GM08714 (cell line): Measurements from ENCODE around the gene RHBDF1.

ENCODE experiments used
- H3K4me3 ChIP-seq: fragments of 200-500 bp; sonication (Bioruptor generic); 2 replicates; pipeline ENCODE4 v1.5.1; 2014; ENCODE audit warnings: mild to moderate bottlenecking, low read length, inconsistent platforms
- ZNF274 ChIP-seq: IDR thresholded peaks from 2 replicates; pipeline ENCODE4 v1.6.1; 2012; ENCODE audit warnings: mild to moderate bottlenecking, low read depth, low read length

RHBDF1 gene

GRCh38 chr16:62968-63391 is 9.5 kb downstream of the RHBDF1 start:
- TF ChIP-seq ZNF274: no peak
- no peak overlapping the region for H3K4me3 ChIP-seq

- no peak for TF ChIP-seq ZNF274
- no peak overlapping the region for H3K4me3 ChIP-seq
Observed at GRCh38 chr16:62283-62967, 10.0 kb downstream of the RHBDF1 start.

GRCh38 chr16:61879-62281 is 10.6 kb downstream of the RHBDF1 start:
- no peak overlapping the region for H3K4me3 ChIP-seq
- TF ChIP-seq ZNF274: no peak

GRCh38 chr16:60929-61878 is 11.2 kb downstream of the RHBDF1 start:
- no peak for TF ChIP-seq ZNF274
- H3K4me3 ChIP-seq: no peak overlapping the region

GRCh38 chr16:60166-60565 is 12.3 kb downstream of the RHBDF1 start:
- no peak for TF ChIP-seq ZNF274
- H3K4me3 ChIP-seq: no peak overlapping the region

- H3K4me3 ChIP-seq: no peak overlapping the region
- TF ChIP-seq ZNF274: no peak
Observed at GRCh38 chr16:59440-60059, 12.9 kb downstream of the RHBDF1 start.

GRCh38 chr16:58491-59439 is 13.7 kb downstream of the RHBDF1 start:
- no peak overlapping the region for H3K4me3 ChIP-seq

GRCh38 chr16:57711-58110 is 14.7 kb downstream of the RHBDF1 start:
- no peak for TF ChIP-seq ZNF274
- no peak overlapping the region for H3K4me3 ChIP-seq

More at GRCh38 chr16:58491-59439, 13.7 kb downstream of the RHBDF1 start:
- no peak for TF ChIP-seq ZNF274

GRCh38 chr16:56231-56927 is 16.1 kb downstream of the RHBDF1 start:
- H3K4me3 ChIP-seq: no peak overlapping the region
- TF ChIP-seq ZNF274: no peak

- no peak for TF ChIP-seq ZNF274
- H3K4me3 ChIP-seq: no peak overlapping the region
Observed at GRCh38 chr16:55571-56136, 16.8 kb downstream of the RHBDF1 start.

- TF ChIP-seq ZNF274: no peak
- peak overlapping the region; percentile 84 for H3K4me3 ChIP-seq
Observed at GRCh38 chr16:54237-54581, 18.2 kb downstream of the RHBDF1 start.

- H3K4me3 ChIP-seq: peak within 1 kb of the TSS; percentile 84
- no peak for TF ChIP-seq ZNF274
Observed at GRCh38 chr16:53346-54236, 18.8 kb downstream of the RHBDF1 start, which contains the start of the genes POLR3K and SNRNP25. Gene POLR3K (minus strand): TSS chr16:53608. CDS start chr16:53586, 22 bp downstream. Gene SNRNP25 (plus strand): TSS chr16:53828. CDS start chr16:54017, 189 bp downstream.
